ENCODE results near the gene COL1A1.

COL1A1 gene

DNA sequence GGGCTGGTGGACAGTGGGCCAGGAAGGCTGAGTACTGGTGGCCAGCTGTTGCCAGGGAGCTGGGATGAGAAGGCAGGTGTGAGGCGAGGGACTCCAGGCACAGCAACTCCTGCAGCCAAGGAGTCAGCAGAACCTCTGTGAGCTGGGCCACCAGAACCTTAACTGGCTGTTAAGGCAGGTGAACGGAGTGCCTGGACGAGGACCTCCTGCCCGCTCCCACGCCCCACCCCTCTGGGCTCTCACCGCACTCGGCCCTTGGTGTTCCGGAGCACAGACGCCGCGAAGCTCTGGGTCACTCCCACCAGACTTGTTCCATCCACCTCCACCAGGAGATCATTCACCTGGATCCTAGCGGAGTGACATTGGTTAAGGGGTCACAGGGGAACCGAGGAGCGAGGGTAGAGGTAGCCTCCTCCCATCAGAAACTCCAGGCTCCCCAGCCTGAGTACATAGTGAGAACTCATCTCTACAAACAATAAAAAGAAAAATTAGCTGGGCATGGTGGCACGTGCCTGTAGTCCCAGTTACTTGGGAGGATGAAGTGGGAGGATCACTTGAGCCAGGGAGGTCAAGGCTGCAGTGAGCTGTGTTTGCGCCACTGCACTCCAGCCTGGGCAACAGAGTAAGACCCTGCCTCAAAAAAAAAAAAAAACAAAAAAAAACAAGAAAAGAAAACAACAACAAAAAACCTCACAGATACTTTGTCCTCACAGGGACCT lies 60.2 kb downstream of the COL1A1 start:
- no peak for DNase-seq (ENCODE audit: low spot score)

DNA sequence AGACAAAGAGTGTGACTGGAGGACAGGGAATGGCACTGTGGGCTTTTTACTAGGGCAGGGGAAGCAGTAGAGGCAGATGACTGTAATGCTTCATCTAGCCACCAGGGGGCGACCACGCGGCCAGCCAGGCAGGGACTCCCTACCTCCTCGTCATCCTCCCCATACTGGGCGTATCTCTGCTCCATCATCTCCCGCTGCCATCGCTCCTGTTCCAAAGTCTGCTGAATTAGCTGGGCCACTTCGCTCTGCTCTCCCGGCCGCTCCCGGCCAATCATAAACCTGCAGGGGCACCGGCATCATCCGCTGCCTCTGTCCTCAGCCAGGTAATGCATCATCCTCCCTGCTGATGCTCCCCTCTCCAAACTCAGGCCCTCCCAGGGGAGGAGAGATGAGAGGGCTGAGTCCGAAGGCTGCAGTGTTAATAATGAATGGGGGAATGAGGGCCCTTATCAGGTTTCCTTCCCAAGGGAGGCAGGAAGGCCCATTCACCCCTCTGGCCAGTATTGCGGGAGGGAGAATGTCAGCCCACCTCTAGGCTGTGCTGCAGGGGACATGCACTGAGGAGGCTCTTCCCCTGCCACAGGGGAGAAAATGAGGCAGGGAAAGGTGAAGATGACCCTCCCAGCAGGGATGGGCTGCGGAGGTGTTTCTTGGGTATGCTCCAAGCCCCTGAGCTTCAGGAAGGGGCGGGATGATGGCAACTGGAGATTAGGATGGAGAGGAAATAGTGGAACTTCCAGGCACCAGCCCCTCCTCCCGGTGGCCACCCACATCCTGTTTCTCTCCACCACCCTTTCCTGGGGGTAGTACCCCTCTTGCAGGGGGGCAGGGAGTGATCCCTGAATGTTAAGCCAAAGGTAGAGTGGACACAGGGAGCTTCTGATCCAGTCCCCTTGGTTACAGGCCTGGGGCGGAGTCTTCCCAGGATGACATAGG lies 61.2 kb downstream of the COL1A1 start:
- DNase-seq (ENCODE audit: low spot score), result peak; percentile 86

DNA sequence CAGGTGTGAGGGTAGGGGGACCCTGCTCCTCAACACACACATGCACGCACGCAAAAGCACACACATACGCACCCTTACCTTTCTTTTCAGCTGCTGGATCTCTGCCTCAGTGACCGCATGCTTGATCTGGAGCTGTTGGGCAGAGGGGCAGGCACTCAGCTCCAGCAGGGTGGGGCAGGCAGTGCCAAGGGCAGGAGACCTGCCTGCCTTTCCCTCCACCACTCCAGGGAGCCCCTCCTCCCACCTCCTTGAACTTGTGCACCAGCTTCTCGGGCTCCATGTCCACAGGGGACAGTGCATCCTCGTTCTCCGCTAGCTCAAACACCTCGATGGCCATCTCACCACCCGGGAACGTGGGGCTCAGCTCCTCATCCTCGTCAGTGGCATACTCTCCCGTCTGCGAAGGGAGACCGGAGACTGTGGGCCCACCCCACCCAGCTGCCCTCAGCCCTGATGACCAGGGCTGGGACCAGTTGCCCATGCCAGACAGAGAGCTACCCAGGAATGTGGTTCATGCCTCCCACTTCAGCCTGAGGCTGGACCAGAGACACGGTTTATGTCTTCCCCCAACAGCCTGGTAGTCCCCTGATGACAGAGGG lies 62.1 kb downstream of the COL1A1 start:
- DNase-seq (ENCODE audit: low spot score), result no peak

DNA sequence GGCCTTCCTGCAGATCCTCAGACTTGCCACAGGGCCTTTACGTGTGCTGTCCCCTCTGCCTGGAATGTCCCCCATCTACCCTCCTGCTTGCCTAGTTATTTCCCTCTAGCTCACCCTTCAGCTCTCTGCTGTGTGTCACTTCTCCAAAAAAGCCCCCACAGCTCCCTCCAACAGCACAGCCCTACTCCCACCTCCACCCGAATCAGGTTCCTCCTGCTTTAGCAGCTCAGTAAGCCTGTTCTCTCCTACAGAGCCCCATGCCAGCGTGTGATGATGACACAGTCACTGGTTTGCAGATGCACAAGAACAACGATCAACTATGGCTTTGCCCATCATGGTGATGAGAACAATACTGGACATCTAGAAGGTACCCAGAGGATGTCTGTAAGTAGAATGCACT lies 64.4 kb downstream of the COL1A1 start:
- no peak for DNase-seq (ENCODE audit: low spot score)

DNA sequence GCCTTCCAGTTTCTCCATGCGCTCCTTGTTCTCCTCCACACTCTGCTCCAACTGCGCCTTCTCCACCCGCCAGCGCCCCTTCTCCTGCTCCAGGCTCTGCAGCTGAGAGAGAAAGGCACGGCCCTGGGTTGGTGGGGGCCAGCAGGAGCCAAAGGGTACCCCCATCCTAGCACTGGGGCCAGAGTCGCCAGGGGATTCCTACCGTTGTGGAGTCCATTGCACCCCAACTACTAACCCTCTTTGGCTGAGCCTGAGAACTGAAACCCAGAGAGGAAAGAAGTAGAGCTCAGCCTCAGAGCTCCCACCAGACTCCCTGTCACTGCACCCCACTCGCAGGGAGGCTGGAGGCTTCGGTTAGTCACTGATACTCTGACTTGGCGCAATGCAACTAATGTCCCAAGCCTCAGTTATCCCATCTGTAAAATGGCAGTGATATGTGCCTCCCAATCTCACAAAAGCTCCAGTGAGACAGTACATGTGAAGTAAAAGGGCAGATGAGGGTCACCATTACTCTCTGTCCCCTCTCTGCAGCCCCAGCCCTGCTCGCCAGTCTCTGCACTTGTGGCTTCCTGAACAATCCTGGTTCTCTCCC lies 65.2 kb downstream of the COL1A1 start:
- no peak for DNase-seq (ENCODE audit: low spot score)

DNA sequence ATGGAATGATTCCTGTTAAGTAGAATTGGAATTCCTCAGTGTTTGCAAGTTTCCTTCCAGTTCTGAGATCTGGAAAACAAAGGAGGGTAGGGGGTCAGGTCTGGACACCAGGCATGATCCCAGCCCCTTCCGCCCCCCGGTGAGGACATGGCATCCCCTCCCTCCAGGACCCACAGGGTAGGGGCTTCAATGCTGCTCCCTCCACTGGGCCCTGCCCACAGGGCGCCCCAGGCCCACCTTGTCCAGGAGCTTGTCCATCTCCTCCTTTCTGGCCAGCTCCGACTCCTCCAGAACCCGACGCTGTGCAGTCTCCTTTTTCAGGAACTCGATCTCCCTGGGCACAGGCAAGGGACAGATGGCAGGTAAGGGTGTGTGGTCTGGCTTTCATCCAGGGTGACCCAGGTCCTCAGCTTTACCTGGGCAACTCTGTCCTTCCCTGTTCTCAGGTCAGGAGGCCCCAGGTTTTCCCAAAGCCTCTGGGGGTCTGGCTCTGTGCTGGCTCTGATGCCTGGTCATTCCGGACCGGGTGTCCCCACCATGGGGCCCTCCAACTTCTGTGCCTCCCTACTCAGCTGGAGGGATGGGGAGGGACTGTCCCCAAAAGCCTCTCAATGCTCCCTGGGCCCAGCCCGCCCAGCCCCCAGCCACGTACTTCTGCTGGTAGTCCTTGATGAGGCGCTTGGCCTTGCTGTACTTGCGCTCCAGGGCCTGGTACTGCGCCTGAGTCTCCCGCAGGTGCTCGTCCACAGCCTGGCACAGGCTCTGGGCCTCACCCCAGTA lies 65.9 kb downstream of the COL1A1 start:
- no peak for DNase-seq (ENCODE audit: low spot score)

DNA sequence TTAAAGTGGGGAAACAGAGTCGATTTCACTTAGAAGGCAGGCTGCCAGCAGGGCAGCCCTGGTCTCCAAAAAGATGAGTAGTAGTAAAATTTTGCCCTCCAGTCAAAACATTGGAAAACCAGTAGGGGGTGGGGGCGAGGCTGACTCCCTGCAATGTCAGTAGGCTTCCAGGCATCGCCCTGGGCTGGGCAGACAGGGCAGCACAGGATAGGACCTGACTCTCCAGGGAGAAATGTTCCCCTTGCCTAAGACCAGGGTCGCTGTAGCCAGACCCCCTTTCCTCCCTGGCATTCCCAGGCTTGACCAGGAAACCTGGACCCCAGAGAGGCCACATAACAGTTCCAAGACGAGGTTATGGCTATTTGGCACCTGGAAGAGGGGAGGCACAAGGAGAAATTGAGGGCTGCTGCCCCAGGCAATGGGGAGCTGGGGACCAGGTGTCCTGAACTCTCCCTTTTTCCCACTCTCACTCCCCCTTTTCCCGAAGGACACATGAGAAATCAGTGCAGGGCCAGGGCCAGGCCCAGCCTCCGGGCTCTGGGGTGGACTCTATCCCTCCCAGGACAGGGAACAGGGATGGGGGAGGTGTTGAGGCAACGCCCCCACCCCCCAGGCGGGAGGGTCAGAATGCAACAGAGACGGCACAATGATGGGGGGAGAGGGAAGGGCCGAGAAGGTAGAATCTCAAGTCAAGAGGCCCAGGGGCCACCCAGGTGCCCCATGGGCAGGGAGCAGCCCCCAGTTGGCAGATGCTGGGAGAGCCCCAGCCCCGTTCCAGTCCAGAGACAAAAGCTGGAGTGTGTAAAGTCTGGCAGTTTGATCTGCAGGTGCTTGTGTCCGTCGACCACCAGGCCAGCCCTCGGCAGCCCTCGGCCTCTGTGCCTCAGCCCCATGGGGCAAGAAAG lies 67.0 kb downstream of the COL1A1 start:
- no peak for DNase-seq (ENCODE audit: low spot score)

DNA sequence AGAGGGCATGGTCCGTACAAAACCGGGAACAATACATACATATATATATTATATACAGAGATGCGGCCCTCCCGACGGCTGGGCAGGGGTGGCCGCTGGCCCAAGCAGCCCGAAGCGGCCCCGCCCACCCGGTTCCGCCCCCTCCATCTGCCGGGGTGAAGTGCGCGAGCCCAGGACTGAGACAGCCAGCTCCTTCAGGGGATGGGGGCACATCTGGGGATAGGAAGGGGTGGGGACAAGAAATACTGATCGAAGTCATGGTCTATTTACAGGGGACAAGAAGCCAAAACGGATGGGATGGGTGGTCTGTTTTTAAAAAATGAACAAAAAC lies 67.7 kb downstream of the COL1A1 start:
- no peak for DNase-seq (ENCODE audit: low spot score)
